Measurements from ENCODE around the gene ERFE.

ERFE gene

GRCh38 chr2:238155761-238156694 lies 2.7 kb upstream of the ERFE start:
- DNase-seq: no peak

DNA sequence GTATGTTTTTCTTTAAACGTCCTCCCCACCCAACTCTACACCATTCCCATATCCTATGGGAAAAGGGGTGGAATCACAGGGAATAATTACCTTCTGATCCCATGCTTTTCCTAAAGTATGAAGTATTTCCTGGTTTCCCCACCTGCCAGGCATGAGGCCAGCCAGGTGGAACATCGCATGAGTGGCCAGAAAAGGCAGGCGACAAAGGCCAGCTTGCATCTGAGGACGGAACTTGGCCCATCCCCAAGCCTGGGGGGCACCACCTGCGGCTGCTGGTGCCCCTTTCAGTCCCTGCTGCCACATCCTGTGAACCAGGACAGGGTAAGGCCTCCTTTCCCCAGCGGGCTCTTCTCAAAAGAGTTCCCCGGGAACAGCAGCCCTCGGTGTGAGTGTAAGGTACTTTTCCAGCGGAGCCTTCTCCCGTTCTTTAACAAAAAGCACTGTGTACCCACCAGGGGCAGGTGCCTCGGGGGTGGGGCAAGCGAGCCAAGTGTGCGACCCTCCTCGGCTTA lies 1.2 kb upstream of the ERFE start:
- DNase-seq: no peak

DNA sequence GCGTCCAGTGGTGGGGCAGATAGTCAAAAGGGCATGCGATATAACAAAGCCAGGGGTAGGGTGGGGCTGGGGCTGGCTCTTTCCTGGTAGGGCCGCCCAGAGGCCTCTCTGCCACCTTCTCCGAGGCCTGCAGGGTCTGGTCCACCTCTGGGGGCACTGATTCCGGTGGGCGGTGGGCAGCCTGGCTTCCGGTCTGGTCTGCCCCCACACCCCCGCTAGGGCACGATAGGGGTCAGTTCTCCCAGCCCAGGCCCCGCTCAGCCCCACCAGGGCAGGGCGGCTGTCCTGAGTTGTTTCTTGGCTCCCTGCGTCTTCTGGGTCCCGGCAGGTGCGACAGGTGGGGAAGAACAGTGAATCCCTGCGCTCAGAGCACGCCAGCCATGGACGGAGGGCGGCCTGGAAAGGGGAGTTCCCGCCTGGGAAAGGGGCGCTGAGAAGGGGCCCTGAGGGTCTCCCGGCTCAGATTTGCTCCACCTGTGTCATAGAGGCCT lies 707 bp upstream of the ERFE start:
- DNase-seq: no peak

- no peak for DNase-seq
Measured at GRCh38 chr2:238159071-238159539, 335 bp downstream of the ERFE start.

DNA sequence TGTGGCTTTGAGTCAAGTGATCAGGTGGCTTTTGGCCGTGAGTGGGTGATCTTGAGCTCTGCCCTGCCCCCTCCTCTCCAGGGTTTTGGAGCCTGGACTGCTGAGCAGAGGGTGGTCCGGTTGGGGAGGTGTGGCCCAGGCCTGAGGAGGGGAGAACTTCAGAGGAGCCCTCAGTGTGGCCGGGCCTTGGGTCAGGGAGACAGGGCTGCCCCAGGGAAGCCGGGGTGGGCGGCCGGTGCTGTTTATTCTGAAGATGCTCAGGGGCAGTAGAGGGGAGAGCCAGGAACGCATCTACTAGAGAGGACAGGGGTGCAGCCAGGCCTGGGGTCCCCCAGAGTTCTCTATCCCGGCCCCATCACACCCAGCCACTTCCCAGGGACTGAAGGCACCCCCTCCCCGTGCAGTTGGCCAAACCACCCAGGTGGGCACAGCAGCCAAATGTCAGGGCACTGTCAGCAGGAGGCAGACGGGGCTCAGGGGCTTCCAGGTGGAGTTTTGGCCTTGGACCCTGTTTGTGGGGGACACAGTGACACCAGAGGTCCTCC lies 963 bp downstream of the ERFE start:
- DNase-seq: no peak

DNA sequence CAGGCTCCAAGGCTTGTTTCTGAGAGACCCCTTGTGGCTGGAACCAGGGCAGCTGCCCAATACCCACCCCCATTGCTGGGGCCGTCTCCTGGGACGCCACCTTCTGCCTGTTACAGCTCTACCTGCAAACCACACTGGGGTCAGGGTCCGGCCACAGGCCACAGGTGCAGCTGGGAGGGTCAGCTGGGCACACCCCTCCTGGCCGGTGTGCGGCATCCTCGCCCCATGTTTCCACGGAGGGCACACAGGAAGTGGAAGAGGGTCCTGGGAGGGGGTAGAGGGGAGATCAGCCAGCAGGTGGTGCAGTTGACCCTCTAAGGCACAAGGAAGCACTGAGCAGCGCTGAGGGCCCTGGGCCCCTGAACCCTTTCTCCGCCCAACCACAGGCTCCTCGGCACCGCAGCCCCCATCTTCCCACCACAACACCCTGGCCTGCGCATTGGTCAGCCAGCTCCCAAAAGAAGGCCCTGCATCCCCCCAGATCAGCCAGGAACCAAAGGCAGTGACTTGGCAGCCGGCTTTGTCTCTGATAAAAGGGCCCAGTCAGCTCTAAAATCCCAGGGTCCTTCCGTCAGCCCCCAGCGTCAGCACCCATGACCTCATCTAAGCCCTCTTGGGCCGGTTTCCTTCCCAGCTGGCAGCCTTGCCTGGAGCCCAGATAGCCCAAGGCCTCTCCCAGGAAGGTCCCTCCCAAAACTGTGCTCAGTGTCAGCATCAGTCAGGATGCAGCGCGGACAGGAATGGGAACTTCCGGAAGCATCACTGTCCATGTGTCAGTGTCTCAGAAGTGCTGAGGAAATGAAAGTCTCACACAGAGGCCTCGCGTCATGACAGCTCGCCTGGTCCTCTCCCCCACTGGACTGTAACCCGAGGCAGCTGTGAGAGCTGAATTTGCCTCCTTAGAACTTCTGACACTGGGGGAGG lies 1.7 kb downstream of the ERFE start:
- DNase-seq: peak; percentile 49

GRCh38 chr2:238161291-238162051 lies 2.7 kb downstream of the ERFE start:
- no peak for DNase-seq

DNA sequence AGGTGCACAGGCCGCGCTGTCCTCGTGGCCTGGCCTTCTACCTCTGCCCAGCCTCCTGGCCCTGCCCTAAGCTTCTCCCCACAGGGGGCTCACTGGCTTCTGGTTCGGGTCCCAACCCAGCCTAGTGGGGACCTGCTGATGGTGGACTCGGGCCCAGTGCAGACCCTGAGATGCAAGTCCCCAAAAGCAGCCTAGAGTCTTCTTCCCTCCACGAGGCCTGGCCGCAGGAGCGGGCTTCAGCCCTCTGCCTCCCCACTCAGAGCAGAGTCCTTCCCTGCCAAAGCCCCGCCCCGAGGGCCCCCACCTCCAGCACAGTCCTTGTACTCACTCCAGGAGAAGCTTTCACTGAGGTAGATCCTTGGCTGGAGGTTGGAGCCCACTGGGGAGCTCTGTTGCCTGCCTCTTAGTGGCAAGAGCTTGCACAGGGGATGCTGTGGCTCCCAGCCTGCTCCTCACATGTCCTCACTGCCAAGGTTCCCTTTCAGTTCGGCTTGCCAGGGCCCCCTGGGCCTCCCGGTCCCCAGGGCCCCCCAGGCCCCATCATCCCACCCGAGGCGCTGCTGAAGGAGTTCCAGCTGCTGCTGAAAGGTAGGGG lies 3.6 kb downstream of the ERFE start:
- no peak for DNase-seq

GRCh38 chr2:238162846-238163441 lies 4.2 kb downstream of the ERFE start:
- DNase-seq: no peak

- DNase-seq: no peak
Measured at GRCh38 chr2:238163481-238164198, 4.9 kb downstream of the ERFE start.

GRCh38 chr2:238164906-238165287 lies 6.1 kb downstream of the ERFE start:
- no peak for DNase-seq

DNA sequence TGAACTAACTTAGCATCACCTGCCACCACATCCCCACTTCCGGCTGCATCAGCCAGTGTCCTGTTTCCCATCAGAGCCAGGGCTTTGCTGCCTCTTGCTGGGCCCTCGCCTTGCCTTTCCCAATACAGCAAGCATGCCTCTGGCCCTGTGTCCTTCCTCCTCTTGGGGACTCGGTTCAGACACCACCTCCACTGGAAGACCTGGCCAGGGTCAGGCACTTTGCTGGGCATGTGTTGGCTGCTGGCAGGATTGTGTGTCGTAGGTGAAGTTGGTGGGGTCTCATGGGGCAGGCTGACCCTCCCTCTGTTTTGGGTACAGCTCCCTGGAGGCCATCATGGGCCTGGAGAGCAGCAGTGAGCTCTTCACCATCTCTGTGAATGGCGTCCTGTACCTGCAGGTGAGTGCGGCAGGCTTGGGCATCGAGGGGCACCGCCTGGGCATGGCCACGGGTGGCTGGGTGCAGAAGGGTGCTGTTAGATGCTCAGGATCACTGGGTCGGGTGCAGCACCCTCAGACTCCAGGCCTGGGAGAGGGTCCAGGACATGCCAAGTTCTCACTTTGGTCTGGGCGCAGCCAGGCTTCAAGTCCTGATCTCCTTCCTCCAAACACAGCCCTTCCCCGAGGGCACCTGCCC lies 6.6 kb downstream of the ERFE start:
- no peak for DNase-seq

DNA sequence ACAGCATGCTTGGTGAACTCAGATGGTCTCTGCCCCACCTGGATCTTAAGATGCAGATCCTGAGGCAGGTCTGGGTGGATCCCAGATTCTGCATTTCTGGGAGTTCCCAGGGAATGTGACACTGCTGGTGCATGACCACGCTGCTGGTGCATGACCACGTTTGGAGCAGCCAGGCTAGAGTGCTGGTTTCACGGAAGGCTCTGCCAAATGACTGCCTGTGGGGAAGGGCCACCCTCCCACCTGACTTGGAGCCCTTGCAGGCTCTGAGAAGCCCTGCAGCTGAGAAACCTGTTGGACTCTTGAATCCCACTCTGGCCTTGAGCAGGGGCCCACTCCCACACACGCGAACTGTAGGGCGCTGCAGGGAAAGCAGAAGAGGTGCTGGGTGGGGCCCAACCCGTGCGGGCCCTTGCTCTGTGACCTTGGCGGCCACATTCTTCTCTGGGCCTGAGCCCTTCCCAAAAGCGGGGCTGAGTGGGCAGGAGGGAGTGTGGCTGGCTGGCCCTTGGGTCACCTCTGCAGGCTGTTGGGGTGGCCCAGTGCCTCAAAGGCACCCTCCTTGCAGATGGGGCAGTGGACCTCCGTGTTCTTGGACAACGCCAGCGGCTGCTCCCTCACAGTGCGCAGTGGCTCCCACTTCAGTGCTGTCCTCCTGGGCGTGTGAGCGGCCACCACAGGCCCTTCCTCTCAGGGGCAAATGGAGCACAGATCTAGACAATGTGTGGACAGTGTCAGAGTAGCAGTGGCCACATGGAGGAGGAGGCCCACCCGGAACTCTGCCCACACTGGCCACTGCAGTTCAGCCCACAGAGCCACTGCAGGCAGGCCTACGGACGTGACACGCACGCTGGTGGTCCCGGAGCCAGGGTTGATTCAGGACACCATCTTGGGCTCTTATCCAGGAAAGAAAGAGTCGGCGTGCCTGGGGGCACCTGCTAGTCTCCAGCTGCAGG lies 7.9 kb downstream of the ERFE start:
- no peak for DNase-seq

GRCh38 chr2:238167344-238167715 lies 8.6 kb downstream of the ERFE start:
- DNase-seq: no peak

DNA sequence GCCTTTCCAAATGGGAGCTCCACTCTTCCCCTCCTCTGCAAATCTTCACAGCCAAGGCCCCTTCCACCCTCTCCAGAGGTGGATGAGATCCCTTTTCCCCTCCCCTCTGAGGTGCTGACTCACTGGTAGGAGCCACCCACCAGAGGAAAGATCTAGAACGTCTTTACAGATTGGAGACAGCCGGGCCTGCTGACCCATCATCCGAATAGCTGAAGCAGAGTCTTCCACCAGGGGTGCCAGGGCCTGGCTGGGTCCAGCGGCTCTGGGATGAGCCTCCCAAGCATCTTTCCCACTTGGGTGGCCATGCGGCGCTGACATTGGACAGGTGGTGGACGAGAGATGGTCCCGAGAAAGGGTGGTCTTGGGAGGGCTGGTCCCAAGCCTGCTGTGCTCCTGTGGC lies 9.0 kb downstream of the ERFE start:
- DNase-seq: no peak

DNA sequence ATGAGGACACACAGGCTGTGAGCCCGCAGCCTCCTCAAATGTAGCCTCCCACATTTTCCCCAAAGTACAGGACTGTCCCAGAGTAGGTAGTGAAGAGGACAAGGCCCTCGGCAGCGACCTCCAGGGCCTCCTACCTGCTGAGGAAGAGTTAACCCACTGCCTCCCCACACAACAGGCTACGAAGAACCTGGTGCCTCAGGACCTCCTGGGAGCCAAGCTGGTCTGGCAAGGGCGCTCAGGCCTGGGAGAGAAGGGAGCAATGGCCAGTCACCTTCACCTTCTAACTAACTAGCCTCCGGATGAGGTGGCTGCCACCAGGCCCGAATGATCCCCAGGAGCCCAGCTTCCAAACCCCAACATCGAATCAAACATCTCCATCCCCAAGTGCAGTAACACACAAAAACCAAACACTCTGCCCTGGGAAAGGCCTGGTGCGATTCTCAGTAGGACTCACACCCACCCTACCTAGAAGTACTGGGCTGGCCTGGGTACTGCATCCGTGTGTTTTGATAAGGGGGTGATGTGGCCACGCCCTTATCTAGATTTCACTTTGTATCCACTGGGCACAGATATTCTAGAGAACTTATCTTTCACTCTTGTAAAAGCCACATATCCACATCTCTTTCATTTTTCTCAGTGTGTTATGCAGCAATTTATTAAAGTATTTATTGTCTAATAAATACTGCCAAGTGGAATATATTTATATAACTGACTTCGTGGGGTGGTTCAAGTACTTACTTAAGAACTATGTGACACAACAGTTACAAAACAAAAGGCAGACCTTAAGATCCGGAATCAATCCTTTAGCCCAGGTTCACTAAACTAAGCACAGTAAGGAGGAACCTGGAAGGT lies 9.7 kb downstream of the ERFE start:
- no peak for DNase-seq

GRCh38 chr2:238169048-238169707 lies 10.4 kb downstream of the ERFE start:
- no peak for DNase-seq
